GM10266 (cell line): Measurements from ENCODE around the gene DCDC2B.

Experiments used
- DNase-seq: peaks from one replicate; pipeline ENCODE4 v3.0.0; 2012; ENCODE audit errors: extremely low spot score
- CTCF ChIP-seq: IDR thresholded peaks from 2 replicates; pipeline ENCODE4 v1.5.1; 2012; ENCODE audit warnings: mild to moderate bottlenecking, low read depth; ENCODE audit not compliant: control insufficient read depth, insufficient read depth; ENCODE audit errors: missing control alignments

Gene DCDC2B

GRCh38 chr1:32240140-32240951 is 31.5 kb downstream of the DCDC2B start:
- TF ChIP-seq CTCF: peak; percentile 44
- no peak for DNase-seq

- peak; percentile 1 for TF ChIP-seq CTCF
- peak; percentile 68 for DNase-seq
Observed at GRCh38 chr1:32241001-32241763, 32.3 kb downstream of the DCDC2B start.

DNA sequence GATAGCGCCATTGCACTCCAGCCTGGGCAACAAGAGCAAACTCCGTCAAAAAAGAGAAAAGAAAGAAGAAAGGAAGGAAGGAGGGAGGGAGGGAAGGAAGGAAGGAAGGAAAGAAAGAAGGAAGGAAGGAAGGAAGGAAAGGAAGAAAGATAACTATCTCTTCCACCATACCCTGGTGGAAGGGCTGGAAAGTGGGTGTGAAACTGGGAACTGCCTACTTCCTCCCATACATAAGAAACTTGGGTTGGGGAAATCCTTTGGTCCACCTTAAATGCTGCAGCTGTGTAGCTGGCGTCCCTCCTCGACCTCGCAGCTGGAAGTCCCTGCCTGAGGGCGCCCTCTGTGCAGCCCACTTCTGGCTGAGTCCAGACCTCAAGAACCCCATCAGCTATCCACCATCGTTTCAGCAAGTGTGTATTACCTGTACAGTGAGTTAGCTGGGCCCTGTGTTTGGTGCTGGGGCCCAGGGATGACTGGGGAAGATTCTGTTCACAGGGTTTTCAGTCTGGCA is 33.5 kb downstream of the DCDC2B start:
- DNase-seq: no peak

GRCh38 chr1:32246888-32247273 is 38.0 kb downstream of the DCDC2B start, which contains the start of gene FAM167B:
FAM167B (plus strand) TSS chr1:32247222; CDS start chr1:32247422, 200 bp downstream.
- no peak for DNase-seq
- no peak for TF ChIP-seq CTCF

More for the DNA sequence above, 33.5 kb downstream of the DCDC2B start:
- TF ChIP-seq CTCF: no peak

DNA sequence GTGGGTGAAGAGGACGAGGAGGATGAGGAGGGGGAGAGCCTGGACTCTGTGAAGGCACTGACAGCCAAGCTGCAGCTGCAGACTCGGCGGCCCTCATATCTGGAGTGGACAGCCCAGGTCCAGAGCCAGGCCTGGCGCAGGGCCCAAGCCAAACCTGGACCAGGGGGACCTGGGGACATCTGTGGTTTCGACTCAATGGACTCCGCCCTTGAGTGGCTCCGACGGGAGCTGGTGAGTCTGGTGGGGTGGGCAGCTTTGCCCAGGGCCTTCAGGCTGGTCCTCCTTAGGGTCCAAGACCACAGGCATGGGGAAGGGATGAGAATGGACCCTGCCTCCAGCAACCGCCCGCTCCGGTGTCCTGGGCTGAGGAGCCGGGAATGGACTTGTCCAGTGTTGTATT is 38.6 kb downstream of the DCDC2B start:
- DNase-seq: no peak
- no peak for TF ChIP-seq CTCF

DNA sequence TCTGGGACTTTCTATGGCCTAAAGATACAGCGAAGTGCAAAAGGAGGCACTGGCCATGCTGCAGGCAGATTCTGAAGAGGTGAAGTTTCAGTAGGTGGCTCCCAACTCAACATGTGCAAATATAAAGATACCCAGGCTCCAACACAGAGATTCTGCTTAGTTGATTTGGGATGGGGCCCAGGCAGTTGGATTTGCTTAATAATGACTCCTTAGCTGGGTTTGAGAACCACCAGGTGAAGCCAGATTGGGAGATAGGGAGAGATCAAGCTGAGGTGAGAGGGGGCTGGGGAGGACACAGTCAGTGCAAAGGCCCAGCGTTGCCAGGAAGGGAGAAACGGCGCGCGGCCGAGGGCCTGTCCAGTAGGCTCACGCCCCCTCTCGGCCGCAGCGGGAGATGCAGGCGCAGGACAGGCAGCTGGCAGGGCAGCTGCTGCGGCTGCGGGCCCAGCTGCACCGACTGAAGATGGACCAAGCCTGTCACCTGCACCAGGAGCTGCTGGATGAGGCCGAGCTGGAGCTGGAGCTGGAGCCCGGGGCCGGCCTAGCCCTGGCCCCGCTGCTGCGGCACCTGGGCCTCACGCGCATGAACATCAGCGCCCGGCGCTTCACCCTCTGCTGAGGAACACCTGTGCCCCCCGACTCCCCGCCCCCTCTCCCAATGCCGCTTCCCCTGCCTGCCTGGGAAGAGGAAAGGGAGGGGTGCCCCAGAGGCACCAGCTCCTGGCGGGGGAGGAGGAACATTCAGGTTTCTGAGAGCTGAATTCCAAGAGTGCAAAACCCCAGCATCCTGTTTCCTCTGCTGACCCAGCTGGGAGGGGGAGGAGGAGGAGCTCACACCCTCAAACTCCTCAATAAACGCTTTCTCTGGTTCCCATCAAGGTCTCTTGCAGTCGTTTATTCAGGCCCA is 39.3 kb downstream of the DCDC2B start:
- DNase-seq: peak; percentile 82
- TF ChIP-seq CTCF: peak; percentile 96
